Lower leg skin (tissue), 4 donors: ENCODE data around the gene FAM210A. TPM values are rescaled to one million over a fixed set of nuclear protein-coding genes. Genes with fewer than 3 reads are reported as not detected.

Source experiments
- DNase-seq, 2 donors: peaks; one replicate each; pipeline ENCODE4 v3.0.0-alpha.2; 2019; ENCODE audit warnings: low spot score in 2 of 2
- H3K4me3 ChIP-seq: fragments of 200-600 bp; sonication (generic); 2 replicates; pipeline ENCODE4 v1.5.1; 2017; ENCODE audit warnings: mild to moderate bottlenecking, low read depth; ENCODE audit not compliant: poor library complexity, severe bottlenecking
- POLR2A ChIP-seq, 2 donors: fragments of 450-650 bp; IDR thresholded peaks; one replicate each; pipeline ENCODE4 v1.6.1; 2016 to 2017; ENCODE audit warnings: antibody characterized with exemption in 2 of 2, mild to moderate bottlenecking in 1 of 2, moderate library complexity in 1 of 2
- WGBS, 2 donors: methylation state at CpG; one replicate each; pipeline ENCODE4 v1.1.5; 2018; 5-methylcytosine and 5-hydroxymethylcytosine counted together
- intact Hi-C: fragments of 100-400 bp; cut with DNase I; formaldehyde crosslinking; loops from one replicate; pipeline ENCODE4 v1.15.0; 2023; ENCODE audit warnings: low total_unique reads
- total RNA-seq, 4 donors: library from RNA; depleted of rRNA; stranded (reverse); fragments of >200 nt; gene quantifications; one replicate each; pipeline ENCODE4 v1.1.0, GENCODE V29; 2016
- TF ChIP-seq, protein P1 (sequence below), 3 donors: fragments of 450-650 bp; IDR thresholded peaks; one replicate each; pipeline ENCODE4 v1.5.1; 2016; ENCODE audit warnings: antibody characterized with exemption in 3 of 3, mild to moderate bottlenecking in 3 of 3, moderate library complexity in 2 of 3

Gene FAM210A
- total RNA-seq, 4 donors from 2014 or later = 4.9 to 9.7 (median 6.3) TPM

- no peak overlapping the region for H3K4me3 ChIP-seq
- TF ChIP-seq POLR2A (IDR thresholded peaks at IDR 0.05) = no peak
- TF ChIP-seq, protein P1, sequence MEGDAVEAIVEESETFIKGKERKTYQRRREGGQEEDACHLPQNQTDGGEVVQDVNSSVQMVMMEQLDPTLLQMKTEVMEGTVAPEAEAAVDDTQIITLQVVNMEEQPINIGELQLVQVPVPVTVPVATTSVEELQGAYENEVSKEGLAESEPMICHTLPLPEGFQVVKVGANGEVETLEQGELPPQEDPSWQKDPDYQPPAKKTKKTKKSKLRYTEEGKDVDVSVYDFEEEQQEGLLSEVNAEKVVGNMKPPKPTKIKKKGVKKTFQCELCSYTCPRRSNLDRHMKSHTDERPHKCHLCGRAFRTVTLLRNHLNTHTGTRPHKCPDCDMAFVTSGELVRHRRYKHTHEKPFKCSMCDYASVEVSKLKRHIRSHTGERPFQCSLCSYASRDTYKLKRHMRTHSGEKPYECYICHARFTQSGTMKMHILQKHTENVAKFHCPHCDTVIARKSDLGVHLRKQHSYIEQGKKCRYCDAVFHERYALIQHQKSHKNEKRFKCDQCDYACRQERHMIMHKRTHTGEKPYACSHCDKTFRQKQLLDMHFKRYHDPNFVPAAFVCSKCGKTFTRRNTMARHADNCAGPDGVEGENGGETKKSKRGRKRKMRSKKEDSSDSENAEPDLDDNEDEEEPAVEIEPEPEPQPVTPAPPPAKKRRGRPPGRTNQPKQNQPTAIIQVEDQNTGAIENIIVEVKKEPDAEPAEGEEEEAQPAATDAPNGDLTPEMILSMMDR (IDR thresholded peaks at IDR 0.05) = no peak
- peak in 1 of 2 donors; percentile 54 for DNase-seq
- intact Hi-C loops = no loop called here
- 90 to 92% methylated on average over 23 of the region's 23 CpGs for WGBS, 2 donors
Measured at GRCh38 chr18:13649397-13650390, 76.7 kb downstream of the FAM210A start.

DNA sequence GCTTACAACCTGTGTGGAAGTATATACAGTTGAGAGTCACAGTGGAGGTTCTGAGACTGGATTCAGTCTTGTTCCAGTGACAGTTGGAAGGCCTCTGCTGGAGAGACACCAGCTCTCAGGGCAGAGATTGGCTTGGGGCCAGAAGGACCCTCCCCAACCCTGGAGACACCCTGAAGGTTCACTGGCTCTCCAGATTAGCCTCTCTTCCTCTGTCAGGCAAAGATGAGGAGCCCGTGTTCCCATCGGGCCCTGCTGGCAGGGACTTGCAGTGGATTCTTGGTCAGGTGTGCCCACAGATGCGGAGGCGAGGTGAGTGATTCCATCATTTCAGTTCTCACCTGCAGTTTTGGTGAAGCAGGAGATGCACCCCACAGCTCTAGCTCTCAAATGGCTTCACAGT lies 78.6 kb downstream of the FAM210A start:
- WGBS, 2 donors = 89 to 100% methylated on average over 4 of the region's 4 CpGs
- H3K4me3 ChIP-seq = no peak overlapping the region
- intact Hi-C loops = no loop called here
- peak in 1 of 2 donors; percentile 67 for DNase-seq
- TF ChIP-seq, protein P1 (IDR thresholded peaks at IDR 0.05) = no peak
- TF ChIP-seq POLR2A (IDR thresholded peaks at IDR 0.05) = no peak

DNA sequence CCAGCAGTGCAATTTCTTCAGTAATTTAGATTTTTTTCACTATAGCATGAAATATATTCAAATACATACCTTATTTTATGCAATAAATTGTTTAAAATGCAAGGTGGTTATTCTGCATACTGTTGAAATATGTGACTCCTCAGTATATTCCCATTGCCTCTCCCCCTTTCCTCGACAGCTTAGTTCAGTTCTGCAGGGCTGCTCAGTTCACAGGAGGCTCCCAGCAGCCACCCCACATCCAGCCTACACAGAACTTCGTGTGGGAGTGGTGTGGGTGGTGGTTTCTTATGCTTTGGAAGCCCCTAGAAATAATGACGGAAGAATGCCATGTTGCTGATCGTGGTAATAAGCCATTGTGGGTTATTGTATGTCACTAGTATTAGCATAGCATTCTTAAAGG lies 79.7 kb downstream of the FAM210A start:
- intact Hi-C loops = no loop called here
- no peak for TF ChIP-seq POLR2A (IDR thresholded peaks at IDR 0.05)
- TF ChIP-seq, protein P1 (IDR thresholded peaks at IDR 0.05) = no peak
- no peak for DNase-seq
- no peak overlapping the region for H3K4me3 ChIP-seq
- WGBS, 2 donors = 74 to 80% methylated on average over 4 of the region's 4 CpGs

DNA sequence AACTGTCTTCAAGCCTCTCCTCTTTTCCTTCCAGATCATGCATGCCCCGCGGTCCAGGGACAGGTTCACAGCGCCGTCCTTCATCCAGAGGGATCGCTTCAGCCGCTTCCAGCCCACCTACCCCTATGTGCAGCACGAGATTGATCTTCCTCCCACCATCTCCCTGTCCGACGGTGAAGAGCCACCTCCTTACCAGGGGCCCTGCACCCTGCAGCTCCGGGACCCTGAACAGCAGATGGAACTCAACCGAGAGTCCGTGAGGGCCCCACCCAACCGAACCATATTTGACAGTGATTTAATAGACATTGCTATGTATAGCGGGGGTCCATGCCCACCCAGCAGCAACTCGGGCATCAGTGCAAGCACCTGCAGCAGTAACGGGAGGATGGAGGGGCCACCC lies 81.3 kb downstream of the FAM210A start:
- TF ChIP-seq, protein P1 (IDR thresholded peaks at IDR 0.05) = no peak
- no peak for TF ChIP-seq POLR2A (IDR thresholded peaks at IDR 0.05)
- intact Hi-C loops = no loop called here
- H3K4me3 ChIP-seq = no peak overlapping the region
- peak in 1 of 2 donors; percentile 63 for DNase-seq
- 91 to 93% methylated on average over 16 of the region's 16 CpGs for whole genome bisulfite sequencing, 2 donors

- TF ChIP-seq POLR2A (IDR thresholded peaks at IDR 0.05) = no peak
- TF ChIP-seq, protein P1 (IDR thresholded peaks at IDR 0.05) = no peak
- DNase-seq = peak in 1 of 2 donors; percentile 54
- H3K4me3 ChIP-seq = no peak overlapping the region
- intact Hi-C loops = no loop called here
- 80% methylated on average over 16 of the region's 16 CpGs for WGBS, 2 donors
Measured at GRCh38 chr18:13643261-13643751, 83.1 kb downstream of the FAM210A start.
